ENCODE results near the gene CPNE5.

- no peak for TF ChIP-seq EP300 (IDR thresholded peaks at IDR 0.05; ENCODE audit: low read depth)
- TF ChIP-seq POLR2A (IDR thresholded peaks at IDR 0.05) = no peak
- no peak for TF ChIP-seq POLR2AphosphoS5 (IDR thresholded peaks at IDR 0.05)
- TF ChIP-seq CTCF (IDR thresholded peaks at IDR 0.05) = no peak
These were observed 20.5 kb downstream of the CPNE5 start for GRCh38 chr6:36818756-36819155.

Measured in transverse colon (tissue), 4 donors.